GM12891 (cell line): ENCODE data around the gene SLC16A9.
A peak's percentile ranks its signal among the peaks of the same experiment; 100 is the strongest.

ENCODE experiments used
- DNase-seq: peaks from one replicate; pipeline ENCODE4 v3.0.0; 2011; ENCODE audit warnings: low spot score; ENCODE audit not compliant: insufficient read length
- FAIRE-seq: peaks from 2 replicates; lab custom pipeline; 2011; peaks lifted over from hg19 to GRCh38; lab: Jason Lieb, UNC
- PAX5 ChIP-seq: IDR thresholded peaks from 2 replicates; pipeline ENCODE4 v1.6.1; 2011; ENCODE audit warnings: low read length, moderate library complexity, mild to moderate bottlenecking; ENCODE audit not compliant: insufficient read depth, severe bottlenecking
- POLR2A ChIP-seq: IDR thresholded peaks from 2 replicates; pipeline ENCODE4 v1.6.1; 2011; ENCODE audit warnings: low read depth, low read length, control low read depth
- POLR2AphosphoS5 ChIP-seq: IDR thresholded peaks from 2 replicates; pipeline ENCODE4 v1.6.1; 2011; ENCODE audit warnings: low read depth, low read length, control low read depth
- POU2F2 ChIP-seq: IDR thresholded peaks from 2 replicates; pipeline ENCODE4 v1.6.1; 2011; ENCODE audit warnings: low read depth, mild to moderate bottlenecking, control low read depth, low read length, moderate library complexity
- SPI1 ChIP-seq: IDR thresholded peaks from 2 replicates; pipeline ENCODE4 v1.6.1; 2011; ENCODE audit warnings: low read depth, low read length, control low read depth
- TAF1 ChIP-seq: IDR thresholded peaks from 2 replicates; pipeline ENCODE4 v1.6.1; 2011; ENCODE audit warnings: low read depth, low read length, control low read depth

The SLC16A9 gene

GRCh38 chr10:59718257-59718656 lies 8.6 kb upstream of the SLC16A9 start:
- no peak for FAIRE-seq
- no peak for DNase-seq
- no peak for TF ChIP-seq POLR2A
- no peak for TF ChIP-seq POLR2AphosphoS5

- no peak for FAIRE-seq
- DNase-seq, result no peak
These were observed 3.7 kb upstream of the SLC16A9 start for GRCh38 chr10:59713196-59713821.

GRCh38 chr10:59711871-59712494 lies 2.3 kb upstream of the SLC16A9 start:
- no peak for FAIRE-seq
- TF ChIP-seq POLR2A (no peak), POLR2AphosphoS5 (no peak), TAF1 (no peak), POU2F2 (no peak), SPI1 (no peak)
- no peak for DNase-seq

More at GRCh38 chr10:59713196-59713821, 3.7 kb upstream of the SLC16A9 start:
- TF ChIP-seq POLR2A, result no peak
- no peak for TF ChIP-seq POLR2AphosphoS5
- no peak for TF ChIP-seq POU2F2
- TF ChIP-seq SPI1, result no peak
- no peak for TF ChIP-seq TAF1
- TF ChIP-seq PAX5, result no peak

- FAIRE-seq (peak; percentile 54), DNase-seq (peak; percentile 42)
- TF ChIP-seq SPI1, result no peak
- TF ChIP-seq TAF1, result no peak
- no peak for TF ChIP-seq PAX5
- TF ChIP-seq POU2F2, result no peak
- no peak for TF ChIP-seq POLR2AphosphoS5
- TF ChIP-seq POLR2A, result no peak
These were observed 745 bp downstream of the SLC16A9 start for GRCh38 chr10:59708816-59709394.

GRCh38 chr10:59706851-59707797 lies 2.5 kb downstream of the SLC16A9 start:
- no peak for FAIRE-seq
- TF ChIP-seq POLR2A, result no peak
- TF ChIP-seq POU2F2, result no peak
- no peak for TF ChIP-seq SPI1
- no peak for TF ChIP-seq TAF1
- TF ChIP-seq POLR2AphosphoS5, result no peak
- TF ChIP-seq PAX5, result no peak
- no peak for DNase-seq

- no peak for DNase-seq
- no peak for TF ChIP-seq POLR2A
- no peak for TF ChIP-seq POU2F2
- TF ChIP-seq PAX5, result no peak
- no peak for TF ChIP-seq SPI1
- no peak for TF ChIP-seq POLR2AphosphoS5
- no peak for TF ChIP-seq TAF1
- no peak for FAIRE-seq
These were observed 3.7 kb downstream of the SLC16A9 start for GRCh38 chr10:59705931-59706330.

GRCh38 chr10:59704630-59705029 lies 5.0 kb downstream of the SLC16A9 start:
- TF ChIP-seq POU2F2, result no peak
- TF ChIP-seq TAF1, result no peak
- TF ChIP-seq POLR2A, result no peak
- no peak for TF ChIP-seq PAX5
- TF ChIP-seq POLR2AphosphoS5, result no peak
- TF ChIP-seq SPI1, result no peak
- FAIRE-seq, result no peak

GRCh38 chr10:59702347-59702746 lies 7.3 kb downstream of the SLC16A9 start:
- DNase-seq (no peak), FAIRE-seq (no peak)
- TF ChIP-seq POLR2A, result no peak
- TF ChIP-seq TAF1, result no peak
- TF ChIP-seq POLR2AphosphoS5, result no peak
- no peak for TF ChIP-seq POU2F2
- no peak for TF ChIP-seq PAX5
- TF ChIP-seq SPI1, result no peak

More at GRCh38 chr10:59704630-59705029, 5.0 kb downstream of the SLC16A9 start:
- no peak for DNase-seq

- TF ChIP-seq POLR2AphosphoS5 (no peak), TAF1 (no peak), POU2F2 (no peak), SPI1 (no peak), POLR2A (no peak), PAX5 (no peak)
- DNase-seq (no peak), FAIRE-seq (no peak)
These were observed 8.9 kb downstream of the SLC16A9 start for GRCh38 chr10:59700709-59701108.
